Fibroblast of lung (primary cell): ENCODE measurements around the gene GAPVD1. TPM values are rescaled to one million over a fixed set of nuclear protein-coding genes. Genes with fewer than 3 reads are reported as not detected.
A peak's percentile ranks its signal among the peaks of the same experiment; 100 is the strongest.
"Not testable (repeated sequence)": the region's sequence is repeated elsewhere in the genome, so short reads cannot be mapped to it uniquely, and the experiment has no call there.

ENCODE experiments used
- DNase-seq, 2 donors: peaks; one replicate each; pipeline versions ENCODE4 v3.0.0 to v3.0.0-alpha.2; 2010; ENCODE audit warnings: low read depth in 2 of 2
- H2AFZ ChIP-seq: 2 replicates; pipeline ENCODE4 v1.5.1; 2012; ENCODE audit warnings: low read length, control low read depth, inconsistent platforms
- H3K27ac ChIP-seq: 2 replicates; pipeline ENCODE4 v1.5.1; 2011; ENCODE audit warnings: low read length, control low read depth; ENCODE audit not compliant: insufficient read depth
- H3K27me3 ChIP-seq: 2 replicates; pipeline ENCODE4 v1.5.1; 2011; ENCODE audit warnings: mild to moderate bottlenecking, low read length; ENCODE audit not compliant: control insufficient read depth, insufficient read depth
- H3K36me3 ChIP-seq: 2 replicates; pipeline ENCODE4 v1.5.1; 2011; ENCODE audit warnings: low read length; ENCODE audit not compliant: control insufficient read depth, insufficient read depth
- H3K4me1 ChIP-seq: 2 replicates; pipeline ENCODE4 v1.5.1; 2011; ENCODE audit warnings: low read length; ENCODE audit not compliant: control insufficient read depth, insufficient read depth; ENCODE audit errors: extremely low read depth
- H3K4me2 ChIP-seq: 2 replicates; pipeline ENCODE4 v1.5.1; 2011; ENCODE audit warnings: low read length, control low read depth; ENCODE audit not compliant: insufficient read depth; ENCODE audit errors: extremely low read depth
- H3K4me3 ChIP-seq, 4 experiments: fragments of 200-600 bp in 1 of 4; sonication (generic) in 1 of 4; replicated peaks in 1 of 4; 2 replicates each; pipeline ENCODE4 v1.5.1; 2011 to 2016; ENCODE audit warnings: low read length in 4 of 4, low read depth in 3 of 4, mild to moderate bottlenecking in 3 of 4, control low read depth in 2 of 4, inconsistent platforms in 1 of 4, mixed read lengths in 1 of 4; ENCODE audit not compliant: insufficient read depth in 1 of 4; ENCODE audit errors: control extremely low read depth in 1 of 4
- H3K79me2 ChIP-seq: 2 replicates; pipeline ENCODE4 v1.5.1; 2012; ENCODE audit warnings: mild to moderate bottlenecking, low read length, inconsistent platforms; ENCODE audit not compliant: control insufficient read depth, insufficient read depth
- H3K9ac ChIP-seq: 2 replicates; pipeline ENCODE4 v1.5.1; 2011; ENCODE audit warnings: mild to moderate bottlenecking, low read length, control low read depth; ENCODE audit not compliant: insufficient read depth
- H3K9me3 ChIP-seq: 2 replicates; pipeline ENCODE4 v1.5.1; 2012; ENCODE audit warnings: low read depth, low read length; ENCODE audit not compliant: control insufficient read depth, insufficient read depth
- H4K20me1 ChIP-seq: 2 replicates; pipeline ENCODE4 v1.5.1; 2011; ENCODE audit warnings: low read length; ENCODE audit not compliant: control insufficient read depth, insufficient read depth; ENCODE audit errors: extremely low read depth
- CTCF ChIP-seq, 2 donors: IDR thresholded peaks in 1 of 2; conservative IDR thresholded peaks in 1 of 2; 1 replicate in 1 of 2; 2 replicates in 1 of 2; pipeline ENCODE4 v1.5.1; 2011 to 2012; ENCODE audit warnings: low read length in 2 of 2, control low read depth in 1 of 2, inconsistent platforms in 1 of 2, low read depth in 1 of 2, mild to moderate bottlenecking in 1 of 2
- EZH2 ChIP-seq: IDR thresholded peaks from 2 replicates; pipeline ENCODE4 v1.5.1; 2012; ENCODE audit warnings: low read length, control low read depth, mild to moderate bottlenecking; ENCODE audit errors: missing control alignments
- polyA plus RNA-seq, 2 donors: library from polyadenylated mRNA; depleted of rRNA in 1 of 2; stranded (reverse) in 1 of 2; unstranded in 1 of 2; fragments of >200 nt; gene quantifications; 2 replicates each; pipeline ENCODE4 v1.2.1, GENCODE V29; 2011 to 2012; ENCODE audit warnings: missing spikeins in 1 of 2
- total RNA-seq: library from RNA; depleted of rRNA; stranded (reverse); fragments of >200 nt; gene quantifications from 2 replicates; pipeline ENCODE4 v1.2.1, GENCODE V29; 2014

GAPVD1 gene
- total and polyA plus RNA-seq, 2 donors (not counting 1 experiment from before 2014, with no cell fraction given): 23.0 to 72.3 TPM

DNA sequence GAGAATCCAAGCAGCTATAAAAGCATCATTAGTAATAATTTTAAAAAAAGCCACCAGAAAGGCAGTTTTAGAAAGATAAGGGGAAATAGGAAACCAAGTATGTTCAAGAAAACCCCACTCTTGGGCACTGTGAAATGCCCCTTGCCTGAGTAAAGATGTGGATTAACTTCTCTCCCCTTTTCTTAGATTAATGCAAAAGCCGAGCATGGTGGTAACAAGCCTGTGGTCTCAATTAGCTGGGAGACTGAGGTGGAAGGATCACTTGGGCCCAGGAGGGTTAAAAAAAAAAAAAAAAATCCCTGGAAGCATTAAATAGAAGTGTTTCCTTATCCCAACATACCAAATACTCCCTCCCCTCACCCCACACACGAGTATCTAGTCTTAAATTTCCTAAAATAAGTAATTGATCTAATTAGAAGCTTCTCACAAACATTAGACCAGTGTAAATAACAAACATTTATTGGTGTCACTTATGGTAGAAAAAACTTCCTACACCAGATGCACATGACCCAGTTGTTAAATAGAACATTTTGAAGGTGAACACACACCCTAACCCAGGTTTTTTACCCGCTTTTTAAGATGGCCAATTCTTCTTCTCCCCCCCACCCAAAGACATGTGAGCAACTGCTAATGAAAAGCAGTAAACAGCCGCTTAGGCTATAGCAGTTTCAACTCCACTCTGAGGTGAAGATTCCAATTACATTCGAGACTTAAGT is 25.7 kb upstream of the GAPVD1 start:
- peaks cover 16% of the 10 kb centered on the region for H4K20me1 ChIP-seq
- H3K4me2 ChIP-seq: peak overlapping the region; percentile 18
- peak overlapping the region; percentile 16 to 99 (median 64) for H3K4me3 ChIP-seq
- no peaks in the 10 kb centered on the region for H3K9me3 ChIP-seq
- no peak for DNase-seq
- no peak overlapping the region for H2AFZ ChIP-seq
- no peaks in the 10 kb centered on the region for H3K27me3 ChIP-seq
- H3K9ac ChIP-seq: no peak overlapping the region
- no peak for TF ChIP-seq EZH2
- TF ChIP-seq CTCF (conservative IDR thresholded peaks at IDR 0.05 in 1 of 2, IDR thresholded peaks at IDR 0.05 in 1 of 2; ENCODE audit: low read depth in 1 of 2, low read length in 2 of 2): no peak
- H3K36me3 ChIP-seq: peaks cover 26% of the 10 kb centered on the region
- H3K79me2 ChIP-seq: peaks cover 61% of the 10 kb centered on the region
- peak overlapping the region; percentile 44 for H3K27ac ChIP-seq
- peaks cover 15% of the 10 kb centered on the region for H3K4me1 ChIP-seq

- Histone ChIP-seq H3K4me2 (peak overlapping the region; percentile 18), H4K20me1 (peaks cover 16% of the 10 kb centered on the region), H3K4me3 (peak overlapping the region; percentile 16 to 99 (median 64)), H3K4me1 (peaks cover 15% of the 10 kb centered on the region), H3K79me2 (peaks cover 63% of the 10 kb centered on the region), H3K36me3 (peaks cover 26% of the 10 kb centered on the region)
- not testable (repeated sequence) for H3K27ac ChIP-seq, H2AFZ ChIP-seq, H3K9ac ChIP-seq, H3K9me3 ChIP-seq, H3K27me3 ChIP-seq, DNase-seq
These were observed 25.0 kb upstream of the GAPVD1 start for GRCh38 chr9:125236520-125237159.

- H3K4me3 ChIP-seq: peak overlapping the region; percentile 95 to 99 (median 98)
- no peak for DNase-seq
- H3K4me1 ChIP-seq: peaks cover 17% of the 10 kb centered on the region
- peaks cover 26% of the 10 kb centered on the region for H3K36me3 ChIP-seq
- no peaks in the 10 kb centered on the region for H3K27me3 ChIP-seq
- no peak overlapping the region for H2AFZ ChIP-seq
- H3K79me2 ChIP-seq: peaks cover 63% of the 10 kb centered on the region
- H4K20me1 ChIP-seq: peaks cover 16% of the 10 kb centered on the region
- TF ChIP-seq EZH2 (no peak), CTCF (conservative IDR thresholded peaks at IDR 0.05 in 1 of 2, IDR thresholded peaks at IDR 0.05 in 1 of 2; ENCODE audit: low read depth in 1 of 2, low read length in 2 of 2) (no peak)
- no peak overlapping the region for H3K9ac ChIP-seq
- no peaks in the 10 kb centered on the region for H3K9me3 ChIP-seq
- peak overlapping the region; percentile 96 for H3K4me2 ChIP-seq
- no peak overlapping the region for H3K27ac ChIP-seq
These were observed 23.3 kb upstream of the GAPVD1 start for GRCh38 chr9:125238127-125238914.
